ENCODE data around the gene ABCG1.

The ABCG1 gene

GRCh38 chr21:42298657-42299056 lies 79.7 kb downstream of the ABCG1 start:
- Histone ChIP-seq H4K20me1 (ENCODE audit: insufficient read depth, low read length) (no peaks in the 10 kb centered on the region), H3K36me3 (replicated peaks; ENCODE audit: insufficient read depth, low read length) (no peaks in the 10 kb centered on the region), H3K9me2 (replicated peaks; ENCODE audit: insufficient read depth, low read length) (no peaks in the 10 kb centered on the region), H3K27me3 (replicated peaks; ENCODE audit: insufficient read depth, low read length) (peaks cover 84% of the 10 kb centered on the region), H2AFZ (ENCODE audit: low read length) (no peak overlapping the region), H3K4me1 (ENCODE audit: low read length) (no peaks in the 10 kb centered on the region), H3K9ac (ENCODE audit: low read length) (no peak overlapping the region), H3K4me2 (ENCODE audit: low read depth, low read length) (no peak overlapping the region), H3K79me2 (ENCODE audit: low read length) (no peaks in the 10 kb centered on the region), H3K4me3 (ENCODE audit: low read length) (no peak overlapping the region), H3K9me3 (replicated peaks; ENCODE audit: insufficient read depth, low read length) (no peaks in the 10 kb centered on the region), H3F3A (ENCODE audit: insufficient read depth, low read length) (no peaks in the 10 kb centered on the region; the same call in 1 of the 2 replicates), H3K27ac (ENCODE audit: low read length) (no peak overlapping the region)
- no peak for DNase-seq
- TF ChIP-seq CTCF (IDR thresholded peaks at IDR 0.05; ENCODE audit: low read length), result no peak

GRCh38 chr21:42299324-42300044 lies 80.5 kb downstream of the ABCG1 start:
- Histone ChIP-seq H3K9me3 (replicated peaks; ENCODE audit: insufficient read depth, low read length) (no peaks in the 10 kb centered on the region), H3K4me1 (ENCODE audit: low read length) (no peaks in the 10 kb centered on the region), H4K20me1 (ENCODE audit: insufficient read depth, low read length) (no peaks in the 10 kb centered on the region), H3K27me3 (replicated peaks; ENCODE audit: insufficient read depth, low read length) (peaks cover 92% of the 10 kb centered on the region), H2AFZ (ENCODE audit: low read length) (no peak overlapping the region), H3K4me2 (ENCODE audit: low read depth, low read length) (no peak overlapping the region), H3K9me2 (replicated peaks; ENCODE audit: insufficient read depth, low read length) (no peaks in the 10 kb centered on the region), H3K27ac (ENCODE audit: low read length) (no peak overlapping the region), H3K9ac (ENCODE audit: low read length) (no peak overlapping the region), H3F3A (ENCODE audit: insufficient read depth, low read length) (no peaks in the 10 kb centered on the region; the same call in 1 of the 2 replicates), H3K36me3 (replicated peaks; ENCODE audit: insufficient read depth, low read length) (no peaks in the 10 kb centered on the region), H3K79me2 (ENCODE audit: low read length) (no peaks in the 10 kb centered on the region), H3K4me3 (ENCODE audit: low read length) (no peak overlapping the region)
- no peak for DNase-seq
- TF ChIP-seq EZH2phosphoT487 (IDR thresholded peaks at IDR 0.05; ENCODE audit: low read length) (no peak), CTCF (IDR thresholded peaks at IDR 0.05; ENCODE audit: low read length) (no peak), EZH2 (optimal IDR thresholded peaks at IDR 0.05; ENCODE audit: low read depth, low read length) (no peak)

- no peaks in the 10 kb centered on the region for H3K9me3 ChIP-seq (replicated peaks; ENCODE audit: insufficient read depth, low read length)
- no peak for DNase-seq
- H3K27me3 ChIP-seq (replicated peaks; ENCODE audit: insufficient read depth, low read length), result peaks cover 99% of the 10 kb centered on the region
- H2AFZ ChIP-seq (ENCODE audit: low read length), result no peak overlapping the region
- no peak overlapping the region for H3K9ac ChIP-seq (ENCODE audit: low read length)
- no peaks in the 10 kb centered on the region for H3K79me2 ChIP-seq (ENCODE audit: low read length)
- no peaks in the 10 kb centered on the region for H3K9me2 ChIP-seq (replicated peaks; ENCODE audit: insufficient read depth, low read length)
- H3K27ac ChIP-seq (ENCODE audit: low read length), result no peak overlapping the region
- H3K36me3 ChIP-seq (replicated peaks; ENCODE audit: insufficient read depth, low read length), result no peaks in the 10 kb centered on the region
- H3F3A ChIP-seq (ENCODE audit: insufficient read depth, low read length), result no peaks in the 10 kb centered on the region; the same call in 1 of the 2 replicates
- TF ChIP-seq EZH2phosphoT487 (IDR thresholded peaks at IDR 0.05; ENCODE audit: low read length), result no peak
- H3K4me2 ChIP-seq (ENCODE audit: low read depth, low read length), result no peak overlapping the region
- H4K20me1 ChIP-seq (ENCODE audit: insufficient read depth, low read length), result no peaks in the 10 kb centered on the region
- no peaks in the 10 kb centered on the region for H3K4me1 ChIP-seq (ENCODE audit: low read length)
- H3K4me3 ChIP-seq (ENCODE audit: low read length), result no peak overlapping the region
Observed at GRCh38 chr21:42300045-42300583, 81.2 kb downstream of the ABCG1 start.

GRCh38 chr21:42300956-42301355 lies 82.0 kb downstream of the ABCG1 start:
- no peak overlapping the region for H3K4me2 ChIP-seq (ENCODE audit: low read depth, low read length)
- H2AFZ ChIP-seq (ENCODE audit: low read length), result no peak overlapping the region
- H3K9ac ChIP-seq (ENCODE audit: low read length), result no peak overlapping the region
- H3F3A ChIP-seq (ENCODE audit: insufficient read depth, low read length), result no peaks in the 10 kb centered on the region; the same call in 1 of the 2 replicates
- H4K20me1 ChIP-seq (ENCODE audit: insufficient read depth, low read length), result no peaks in the 10 kb centered on the region
- no peaks in the 10 kb centered on the region for H3K36me3 ChIP-seq (replicated peaks; ENCODE audit: insufficient read depth, low read length)
- H3K9me3 ChIP-seq (replicated peaks; ENCODE audit: insufficient read depth, low read length), result no peaks in the 10 kb centered on the region
- no peaks in the 10 kb centered on the region for H3K9me2 ChIP-seq (replicated peaks; ENCODE audit: insufficient read depth, low read length)
- TF ChIP-seq EZH2phosphoT487 (IDR thresholded peaks at IDR 0.05; ENCODE audit: low read length), result no peak
- no peak for TF ChIP-seq CTCF (IDR thresholded peaks at IDR 0.05; ENCODE audit: low read length)
- TF ChIP-seq EZH2 (optimal IDR thresholded peaks at IDR 0.05; ENCODE audit: low read depth, low read length), result no peak
- H3K79me2 ChIP-seq (ENCODE audit: low read length), result no peaks in the 10 kb centered on the region
- H3K27me3 ChIP-seq (replicated peaks; ENCODE audit: insufficient read depth, low read length), result peaks cover 99% of the 10 kb centered on the region
- H3K4me1 ChIP-seq (ENCODE audit: low read length), result no peaks in the 10 kb centered on the region
- DNase-seq, result no peak
- no peak overlapping the region for H3K4me3 ChIP-seq (ENCODE audit: low read length)
- H3K27ac ChIP-seq (ENCODE audit: low read length), result no peak overlapping the region
